Right atrium auricular region (tissue), 2 donors: ENCODE data around the gene ZIC2. TPM values are rescaled to one million over a fixed set of nuclear protein-coding genes. Genes with fewer than 3 reads are reported as not detected.

Experiments
- DNase-seq: peaks from one replicate; pipeline ENCODE4 v3.0.0-alpha.2; 2019; ENCODE audit warnings: low spot score
- H3K27ac ChIP-seq, 2 donors: fragments of 200-600 bp; sonication (generic); 1 replicate in 1 of 2; 2 replicates in 1 of 2; pipeline ENCODE4 v1.5.1; 2016 to 2019
- H3K27me3 ChIP-seq, 2 donors: fragments of 200-600 bp; sonication (generic); one replicate each; pipeline versions ENCODE4 v1.5.1 to v1.6.0; 2017 to 2019
- H3K36me3 ChIP-seq: fragments of 200-600 bp; sonication (generic); one replicate; pipeline ENCODE4 v1.5.1; 2016
- H3K4me1 ChIP-seq, 2 donors: fragments of 200-600 bp; sonication (generic); one replicate each; pipeline versions ENCODE4 v1.5.1 to v1.6.0; 2017 to 2019
- H3K4me3 ChIP-seq, 2 donors: fragments of 200-600 bp; sonication (generic); 1 replicate in 1 of 2; 2 replicates in 1 of 2; pipeline ENCODE4 v1.5.1; 2017 to 2019; ENCODE audit warnings: mild to moderate bottlenecking in 1 of 2, moderate library complexity in 1 of 2
- H3K9me3 ChIP-seq, 2 donors: fragments of 200-600 bp; sonication (generic); one replicate each; pipeline ENCODE4 v1.5.1; 2019
- total RNA-seq, 2 donors: library from RNA; depleted of rRNA; stranded (reverse); fragments of >200 nt; gene quantifications; one replicate each; pipeline ENCODE4 v1.1.0, GENCODE V29; 2016
- TF ChIP-seq, protein P1 (sequence below), 2 donors: fragments of 200-600 bp; sonication (generic); IDR thresholded peaks; one replicate each; pipeline ENCODE4 v1.5.1; 2019; ENCODE audit warnings: antibody characterized with exemption in 2 of 2

The ZIC2 gene
- total RNA-seq, 2 donors from 2014 or later = 0.08 TPM; not detected in 1

DNA sequence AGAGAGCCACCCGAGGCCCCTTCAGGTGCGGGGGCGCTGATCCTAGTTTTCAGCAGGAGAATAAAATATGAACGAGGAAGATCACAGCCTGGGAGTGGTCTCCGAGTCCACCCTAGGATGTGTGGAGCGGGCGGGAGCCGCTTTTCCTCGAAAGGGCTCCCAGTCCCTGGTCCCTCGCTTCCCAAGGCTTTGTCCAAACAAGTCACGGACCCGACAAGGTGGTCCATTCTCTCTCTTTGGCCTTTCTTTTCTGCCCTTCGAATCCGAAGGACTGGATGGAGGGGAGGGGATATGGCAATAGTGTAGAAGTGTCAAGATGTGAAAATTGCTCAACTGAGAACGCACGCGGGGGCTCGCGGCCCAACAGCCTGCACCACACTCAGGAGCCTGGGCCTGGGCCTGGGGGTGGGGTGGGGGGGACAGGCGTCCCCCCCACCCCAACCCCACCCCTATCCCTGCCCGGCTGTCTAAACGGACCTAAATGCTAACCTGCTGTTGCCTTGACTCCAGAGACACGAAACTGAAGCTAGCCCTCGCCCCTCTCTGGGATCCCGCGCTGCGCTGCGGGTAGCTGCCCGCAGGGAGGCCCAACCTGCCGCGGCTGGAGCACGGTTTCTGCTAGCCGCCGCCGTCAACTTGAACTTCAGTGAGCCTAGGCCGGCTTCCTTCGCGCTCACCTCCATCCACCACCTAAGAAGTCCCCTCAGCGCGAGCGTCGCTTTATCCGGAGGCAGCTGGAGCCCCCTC is 7.1 kb downstream of the ZIC2 start:
- Histone ChIP-seq H3K4me3 (no peak overlapping the region), H3K9me3 (no peaks in the 10 kb centered on the region), H3K27me3 (peaks cover 74 to 81% of the 10 kb centered on the region in 2 donors), H3K36me3 (no peaks in the 10 kb centered on the region), H3K4me1 (peaks cover 0 to 25% of the 10 kb centered on the region in 2 donors), H3K27ac (no peak overlapping the region)
- no peak for DNase-seq
- TF ChIP-seq, protein P1, sequence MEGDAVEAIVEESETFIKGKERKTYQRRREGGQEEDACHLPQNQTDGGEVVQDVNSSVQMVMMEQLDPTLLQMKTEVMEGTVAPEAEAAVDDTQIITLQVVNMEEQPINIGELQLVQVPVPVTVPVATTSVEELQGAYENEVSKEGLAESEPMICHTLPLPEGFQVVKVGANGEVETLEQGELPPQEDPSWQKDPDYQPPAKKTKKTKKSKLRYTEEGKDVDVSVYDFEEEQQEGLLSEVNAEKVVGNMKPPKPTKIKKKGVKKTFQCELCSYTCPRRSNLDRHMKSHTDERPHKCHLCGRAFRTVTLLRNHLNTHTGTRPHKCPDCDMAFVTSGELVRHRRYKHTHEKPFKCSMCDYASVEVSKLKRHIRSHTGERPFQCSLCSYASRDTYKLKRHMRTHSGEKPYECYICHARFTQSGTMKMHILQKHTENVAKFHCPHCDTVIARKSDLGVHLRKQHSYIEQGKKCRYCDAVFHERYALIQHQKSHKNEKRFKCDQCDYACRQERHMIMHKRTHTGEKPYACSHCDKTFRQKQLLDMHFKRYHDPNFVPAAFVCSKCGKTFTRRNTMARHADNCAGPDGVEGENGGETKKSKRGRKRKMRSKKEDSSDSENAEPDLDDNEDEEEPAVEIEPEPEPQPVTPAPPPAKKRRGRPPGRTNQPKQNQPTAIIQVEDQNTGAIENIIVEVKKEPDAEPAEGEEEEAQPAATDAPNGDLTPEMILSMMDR (IDR thresholded peaks at IDR 0.05) = no peak

DNA sequence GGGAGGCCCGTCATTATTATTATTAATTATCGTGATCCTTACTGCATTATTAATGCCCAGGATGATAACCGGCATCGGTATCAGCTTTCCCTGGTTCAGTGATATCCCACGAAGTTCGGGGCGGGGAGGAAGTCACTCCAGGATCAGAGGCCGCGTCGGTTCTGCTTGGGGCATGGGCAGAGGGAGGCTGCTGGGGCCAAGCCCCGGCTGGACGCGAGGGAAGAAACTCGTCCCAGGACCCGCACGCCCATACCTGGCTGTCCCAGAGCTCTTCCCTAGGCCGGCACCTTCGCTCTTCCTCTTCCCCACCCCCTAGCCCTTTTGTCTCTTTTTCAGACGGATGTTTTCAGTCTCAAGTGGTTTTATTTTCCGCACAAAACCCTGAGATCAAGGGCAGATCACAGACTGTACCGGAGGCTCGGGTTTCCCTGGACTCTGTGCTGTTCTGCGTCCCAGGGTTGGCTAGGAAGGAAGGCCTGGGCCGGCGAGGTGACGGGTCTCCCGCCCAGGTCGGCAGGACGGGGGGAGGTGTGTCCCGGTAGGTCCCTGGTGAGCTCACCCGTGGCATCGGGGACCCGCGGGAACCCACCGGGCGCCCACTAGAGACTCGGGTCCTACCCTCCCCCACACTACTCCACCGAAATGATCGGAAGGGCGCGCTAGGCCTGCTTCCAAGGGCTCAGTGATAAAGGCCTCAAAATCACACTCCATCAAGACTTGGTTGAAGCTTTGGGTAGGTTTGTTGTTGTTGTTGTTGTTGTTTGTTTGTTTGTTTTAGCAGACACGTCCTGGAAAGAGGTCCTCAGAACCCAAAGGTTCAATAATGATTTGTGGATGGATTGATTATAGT is 7.9 kb downstream of the ZIC2 start:
- no peak for DNase-seq
- TF ChIP-seq, protein P1 (IDR thresholded peaks at IDR 0.05) = no peak
- Histone ChIP-seq H3K4me1 (peaks cover 0 to 25% of the 10 kb centered on the region in 2 donors), H3K27ac (no peak overlapping the region), H3K4me3 (no peak overlapping the region), H3K27me3 (peaks cover 72 to 81% of the 10 kb centered on the region in 2 donors), H3K36me3 (no peaks in the 10 kb centered on the region), H3K9me3 (no peaks in the 10 kb centered on the region)

DNA sequence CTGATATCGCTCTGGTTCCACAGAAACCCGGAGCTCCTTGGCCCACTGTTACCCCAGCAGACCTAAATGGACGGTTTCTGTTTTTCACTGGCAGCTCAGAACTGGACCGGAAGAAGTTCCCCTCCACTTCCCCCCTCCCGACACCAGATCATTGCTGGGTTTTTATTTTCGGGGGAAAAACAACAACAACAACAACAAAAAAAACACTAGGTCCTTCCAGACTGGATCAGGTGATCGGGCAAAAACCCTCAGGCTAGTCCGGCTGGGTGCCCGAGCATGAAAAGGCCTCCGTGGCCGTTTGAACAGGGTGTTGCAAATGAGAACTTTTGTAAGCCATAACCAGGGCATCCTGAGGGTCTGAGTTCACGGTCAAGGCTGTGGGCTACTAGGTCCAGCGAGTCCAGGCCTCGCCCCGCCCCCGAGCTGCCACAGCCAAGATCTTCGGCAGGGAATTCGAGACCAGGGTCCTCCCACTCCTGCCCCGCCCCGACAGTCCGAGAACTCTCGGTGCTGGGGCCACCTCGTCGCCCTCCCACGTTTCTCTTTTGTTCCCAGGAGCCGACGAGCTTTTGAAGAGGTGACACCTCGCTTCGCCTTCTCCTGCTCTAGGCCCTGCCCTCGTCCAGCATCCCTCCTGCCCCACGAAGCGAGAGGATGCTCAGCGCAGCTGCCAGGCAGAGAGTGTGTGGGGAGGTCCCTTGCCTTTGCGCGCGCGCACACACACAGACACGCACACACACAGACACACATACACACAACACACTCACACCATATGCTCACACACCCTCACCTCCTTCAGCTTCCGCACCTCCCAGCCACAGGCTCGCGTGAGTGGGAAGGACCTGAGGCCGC is 8.8 kb downstream of the ZIC2 start:
- Histone ChIP-seq H3K9me3 (peaks cover 0 to 5% of the 10 kb centered on the region in 2 donors), H3K27me3 (peaks cover 75 to 82% of the 10 kb centered on the region in 2 donors), H3K27ac (no peak overlapping the region), H3K4me3 (no peak overlapping the region), H3K36me3 (no peaks in the 10 kb centered on the region), H3K4me1 (peaks cover 0 to 25% of the 10 kb centered on the region in 2 donors)
- TF ChIP-seq, protein P1 (IDR thresholded peaks at IDR 0.05) = no peak
- DNase-seq = peak; percentile 11

DNA sequence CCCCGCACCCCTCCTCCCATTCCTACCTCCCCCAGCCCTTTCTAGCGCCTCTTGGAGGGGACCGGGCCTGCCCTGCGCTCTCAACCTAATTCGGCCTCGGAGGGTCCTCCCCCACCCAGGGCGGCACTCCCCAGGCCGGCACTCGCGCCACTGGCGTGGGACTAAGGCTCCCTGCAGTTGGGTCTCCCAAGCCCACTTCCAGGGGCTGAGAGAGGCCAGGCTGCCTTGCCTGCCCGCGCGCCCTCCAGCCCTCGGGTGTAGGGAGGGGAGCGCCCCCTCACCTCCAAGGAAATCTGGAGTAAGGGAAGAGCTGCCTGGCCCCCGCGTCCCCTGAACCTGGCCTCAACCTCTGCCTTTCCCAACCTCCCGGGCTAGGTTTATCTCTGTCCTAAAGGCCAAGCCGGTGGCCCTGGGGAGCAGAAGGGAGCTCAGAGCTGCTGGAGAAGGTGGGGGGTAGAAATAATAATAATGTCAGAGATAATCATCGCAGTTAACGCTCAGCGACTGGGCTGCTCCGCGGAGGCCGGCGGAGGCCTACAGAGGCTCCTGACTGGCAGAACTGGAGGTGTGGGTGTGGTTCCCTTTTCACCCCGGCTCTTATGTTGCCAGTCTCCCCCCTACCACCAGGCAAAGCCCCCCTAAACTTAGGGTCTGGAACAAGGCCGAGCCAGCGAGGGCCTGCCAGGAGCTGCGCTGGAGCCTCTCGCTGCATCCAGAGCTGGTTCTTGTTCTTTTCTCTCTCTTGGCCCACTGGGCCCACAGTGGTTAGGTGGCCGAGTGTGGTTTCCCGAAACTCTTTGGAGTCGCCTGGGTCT is 9.6 kb downstream of the ZIC2 start:
- Histone ChIP-seq H3K27me3 (peaks cover 79 to 90% of the 10 kb centered on the region in 2 donors), H3K27ac (no peak overlapping the region), H3K4me3 (no peak overlapping the region)

More for the DNA sequence above, 9.6 kb downstream of the ZIC2 start:
- TF ChIP-seq, protein P1 (IDR thresholded peaks at IDR 0.05) = no peak
- peaks cover 0 to 25% of the 10 kb centered on the region in 2 donors for H3K4me1 ChIP-seq
- peaks cover 0 to 11% of the 10 kb centered on the region in 2 donors for H3K9me3 ChIP-seq
- H3K36me3 ChIP-seq = no peaks in the 10 kb centered on the region
- peak; percentile 38 for DNase-seq
